Measurements from ENCODE around the gene DPYD. TPM values are rescaled to one million over a fixed set of nuclear protein-coding genes. Genes with fewer than 3 reads are reported as not detected.
A peak's percentile ranks its signal among the peaks of the same experiment; 100 is the strongest.

The DPYD gene
- total and polyA plus RNA-seq, 11 donors = 2.6 to 38.4 (median 7.8) TPM

DNA sequence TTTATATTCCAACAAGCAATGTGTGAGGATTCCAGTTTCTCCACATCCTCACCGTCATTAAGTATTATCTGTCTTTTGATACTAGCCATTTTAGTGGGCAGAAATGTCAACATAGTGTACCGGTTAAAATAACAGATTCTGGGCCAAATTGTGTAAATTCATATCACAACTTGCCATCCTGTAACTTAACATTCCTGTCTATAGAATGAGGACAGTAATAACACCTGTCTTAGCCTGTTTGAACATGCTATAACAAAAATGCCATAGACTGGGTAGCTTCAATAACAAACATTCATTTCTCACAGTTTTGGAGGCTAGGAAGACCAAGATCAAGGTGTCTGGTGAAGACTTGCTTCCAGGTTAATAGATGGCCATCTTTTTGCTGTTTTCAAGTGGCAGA lies 708.2 kb downstream of the DPYD start:
- intact Hi-C loops (cut with DNase I) = no loop called here
- Histone ChIP-seq H3K4me3 (no peak overlapping the region), H3K9me3 (no peaks in the 10 kb centered on the region), H3K27me3 (no peaks in the 10 kb centered on the region), H3K27ac (no peak overlapping the region), H3K4me1 (no peaks in the 10 kb centered on the region), H3K36me3 (no peaks in the 10 kb centered on the region)
- no peak for TF ChIP-seq POLR2A (IDR thresholded peaks at IDR 0.05)
- TF ChIP-seq, protein P1, sequence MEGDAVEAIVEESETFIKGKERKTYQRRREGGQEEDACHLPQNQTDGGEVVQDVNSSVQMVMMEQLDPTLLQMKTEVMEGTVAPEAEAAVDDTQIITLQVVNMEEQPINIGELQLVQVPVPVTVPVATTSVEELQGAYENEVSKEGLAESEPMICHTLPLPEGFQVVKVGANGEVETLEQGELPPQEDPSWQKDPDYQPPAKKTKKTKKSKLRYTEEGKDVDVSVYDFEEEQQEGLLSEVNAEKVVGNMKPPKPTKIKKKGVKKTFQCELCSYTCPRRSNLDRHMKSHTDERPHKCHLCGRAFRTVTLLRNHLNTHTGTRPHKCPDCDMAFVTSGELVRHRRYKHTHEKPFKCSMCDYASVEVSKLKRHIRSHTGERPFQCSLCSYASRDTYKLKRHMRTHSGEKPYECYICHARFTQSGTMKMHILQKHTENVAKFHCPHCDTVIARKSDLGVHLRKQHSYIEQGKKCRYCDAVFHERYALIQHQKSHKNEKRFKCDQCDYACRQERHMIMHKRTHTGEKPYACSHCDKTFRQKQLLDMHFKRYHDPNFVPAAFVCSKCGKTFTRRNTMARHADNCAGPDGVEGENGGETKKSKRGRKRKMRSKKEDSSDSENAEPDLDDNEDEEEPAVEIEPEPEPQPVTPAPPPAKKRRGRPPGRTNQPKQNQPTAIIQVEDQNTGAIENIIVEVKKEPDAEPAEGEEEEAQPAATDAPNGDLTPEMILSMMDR (IDR thresholded peaks at IDR 0.05) = no peak
- no peak for DNase-seq
- 87 to 97% (median 90%) methylated on average over 2 of the region's 2 CpGs for WGBS, 4 donors
- ATAC-seq = no peak

DNA sequence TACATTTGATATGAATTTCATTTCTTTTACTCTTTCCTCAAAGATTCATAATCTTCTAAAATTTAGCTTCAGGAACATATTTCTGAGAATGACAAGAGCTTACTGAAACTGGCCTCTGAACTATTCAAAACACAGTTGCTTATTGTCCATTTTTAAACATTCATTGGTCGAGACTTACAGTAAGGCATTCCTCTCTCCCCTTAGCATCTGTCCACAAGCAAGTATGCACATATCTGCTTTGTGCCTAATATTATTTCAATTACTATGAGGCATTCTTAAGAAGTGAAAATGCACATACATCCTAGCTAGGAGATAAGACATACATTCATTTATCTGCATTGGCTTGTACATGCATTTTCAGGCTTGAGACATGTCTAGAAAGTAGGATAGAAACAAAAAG lies 710.5 kb downstream of the DPYD start:
- no peaks in the 10 kb centered on the region for H3K27me3 ChIP-seq
- ATAC-seq (no peak), DNase-seq (no peak)
- H3K36me3 ChIP-seq = no peaks in the 10 kb centered on the region
- intact Hi-C loops (cut with DNase I) = no loop called here
- TF ChIP-seq, protein P1 (IDR thresholded peaks at IDR 0.05) = no peak
- no peak for TF ChIP-seq POLR2A (IDR thresholded peaks at IDR 0.05)
- H3K27ac ChIP-seq = no peak overlapping the region
- 43 to 84% (median 63%) methylated on average over 1 of the region's 1 CpG for WGBS, 4 donors
- no peaks in the 10 kb centered on the region for H3K9me3 ChIP-seq
- H3K4me1 ChIP-seq = peaks cover 0 to 2% (median 0%) of the 10 kb centered on the region in 12 donors
- no peak overlapping the region for H3K4me3 ChIP-seq

DNA sequence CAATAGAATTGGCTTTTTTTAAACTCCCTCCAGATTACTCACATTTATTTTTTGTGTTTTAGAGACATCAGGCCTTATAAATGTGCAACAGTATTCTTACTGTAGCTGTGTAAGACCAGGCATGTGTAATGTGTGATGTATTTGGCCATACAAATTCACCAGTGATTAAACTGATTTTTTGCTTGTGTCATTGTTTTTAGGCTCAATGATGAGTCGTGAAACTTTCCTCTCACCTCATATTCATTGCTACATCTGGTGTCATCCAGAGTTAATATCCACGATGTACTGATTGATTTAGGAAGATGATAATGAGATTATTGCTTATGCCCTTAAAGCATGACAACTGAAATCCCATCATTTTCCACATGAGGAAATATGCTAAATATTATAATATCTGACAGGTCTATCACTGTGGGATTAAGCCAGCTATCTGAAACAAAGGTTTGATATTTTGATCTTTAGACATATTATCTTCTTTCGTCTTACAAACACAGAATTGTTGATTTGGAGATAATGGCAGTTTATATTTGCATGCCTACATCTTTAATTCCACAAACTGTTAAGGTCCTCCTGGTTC lies 711.4 kb downstream of the DPYD start:
- intact Hi-C loops (cut with DNase I) = no loop called here
- Histone ChIP-seq H3K36me3 (no peaks in the 10 kb centered on the region), H3K4me1 (peaks cover 0 to 9% (median 0%) of the 10 kb centered on the region in 12 donors), H3K9me3 (no peaks in the 10 kb centered on the region), H3K27ac (no peak overlapping the region), H3K4me3 (no peak overlapping the region), H3K27me3 (no peaks in the 10 kb centered on the region)
- WGBS, 4 donors = 76 to 83% (median 81%) methylated on average over 3 of the region's 3 CpGs
- DNase-seq = no peak
- no peak for TF ChIP-seq POLR2A (IDR thresholded peaks at IDR 0.05)
- TF ChIP-seq, protein P1 (IDR thresholded peaks at IDR 0.05) = no peak
- no peak for ATAC-seq

DNA sequence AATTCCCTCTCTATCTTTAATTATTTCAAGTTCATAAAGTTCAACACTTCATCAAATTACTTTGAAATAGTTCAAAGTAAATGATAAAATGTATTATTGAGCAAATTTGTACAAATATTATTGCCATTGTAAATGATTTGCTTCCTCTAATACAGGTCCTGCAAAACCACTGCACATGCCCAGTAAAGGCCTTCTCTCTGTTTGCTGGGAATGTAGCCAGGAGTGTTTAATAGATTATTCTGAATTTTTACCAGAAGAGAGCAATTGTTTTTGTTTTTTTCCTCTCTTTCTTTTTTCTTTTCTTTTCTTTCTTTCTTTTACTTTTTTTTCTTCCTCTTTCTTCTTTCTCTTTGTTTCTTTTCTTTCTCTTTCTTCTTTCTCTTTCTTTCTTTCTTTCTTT lies 713.0 kb downstream of the DPYD start:
- ATAC-seq = no peak
- intact Hi-C loops (cut with DNase I) = no loop called here
- Histone ChIP-seq H3K36me3 (no peaks in the 10 kb centered on the region), H3K4me1 (peaks cover 0 to 16% (median 0%) of the 10 kb centered on the region in 12 donors), H3K9me3 (no peaks in the 10 kb centered on the region), H3K27me3 (no peaks in the 10 kb centered on the region), H3K4me3 (no peak overlapping the region), H3K27ac (no peak overlapping the region)
- TF ChIP-seq, protein P1 (IDR thresholded peaks at IDR 0.05) = peak in 1 of 12 donors; percentile 3
- TF ChIP-seq POLR2A (IDR thresholded peaks at IDR 0.05) = no peak
- no peak for DNase-seq
